Measurements from ENCODE around the gene IER5L.

IER5L gene

DNA sequence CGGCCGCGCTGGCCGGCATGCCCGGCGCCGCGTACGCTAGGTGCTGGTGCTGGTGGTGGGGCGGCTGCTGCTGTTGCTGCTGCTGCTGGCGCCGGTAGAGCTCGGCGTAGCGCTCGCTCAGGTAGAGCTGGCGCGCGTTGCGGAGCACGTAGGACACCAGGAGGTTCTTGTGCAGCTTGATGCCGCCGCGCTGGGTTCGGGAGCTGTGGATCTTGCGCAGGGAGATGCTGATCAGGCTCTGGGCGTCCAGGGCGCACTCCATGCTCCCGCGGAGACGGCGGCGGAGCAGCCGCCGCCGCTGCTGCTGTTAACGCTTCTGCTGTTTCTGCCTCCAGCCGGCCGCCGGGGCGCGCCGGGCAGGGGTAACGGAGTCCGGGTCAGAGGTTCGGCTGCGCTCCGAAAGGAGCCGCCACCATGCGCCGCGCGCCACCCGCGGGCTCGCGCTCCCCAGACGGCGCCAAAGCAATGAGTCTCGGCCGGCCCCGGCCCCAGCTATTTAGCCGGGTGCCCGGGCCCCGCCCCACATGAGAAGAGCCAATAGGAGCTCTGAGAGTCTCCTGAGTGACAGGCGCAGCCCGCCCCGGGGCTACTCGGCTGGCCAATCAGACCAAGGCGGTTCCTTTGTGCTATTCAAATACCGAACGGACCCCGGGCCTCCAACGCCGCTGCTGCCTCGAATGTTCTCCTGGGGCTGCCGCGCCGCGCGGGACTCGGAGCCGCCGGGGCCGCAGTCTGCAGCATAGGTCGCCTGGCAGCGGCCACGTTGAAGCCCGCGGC, at the start of gene IER5L:
IER5L (minus strand) TSS at position 471 of the 777 bp plus-strand sequence; CDS start at position 262, 209 bp downstream.
- peak; percentile 73 for DNase-seq

DNA sequence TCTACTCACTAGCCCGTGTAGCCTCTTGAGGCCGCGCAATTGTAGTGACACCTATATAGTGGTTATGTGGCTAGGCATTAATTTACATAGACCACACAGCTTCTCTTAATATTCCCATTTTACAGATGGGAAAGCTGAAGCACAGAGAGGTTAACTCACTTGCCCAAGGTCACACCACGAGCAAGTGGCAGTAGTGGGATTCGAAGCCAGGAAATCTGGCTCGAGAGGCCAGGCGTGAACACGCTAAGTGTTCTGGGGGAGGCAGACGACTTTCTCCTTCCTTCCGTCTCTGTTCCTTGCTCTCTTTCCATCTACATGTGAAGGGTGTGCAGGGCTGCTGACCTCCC, 49.8 kb upstream of the IER5L start:
- no peak for DNase-seq

DNA sequence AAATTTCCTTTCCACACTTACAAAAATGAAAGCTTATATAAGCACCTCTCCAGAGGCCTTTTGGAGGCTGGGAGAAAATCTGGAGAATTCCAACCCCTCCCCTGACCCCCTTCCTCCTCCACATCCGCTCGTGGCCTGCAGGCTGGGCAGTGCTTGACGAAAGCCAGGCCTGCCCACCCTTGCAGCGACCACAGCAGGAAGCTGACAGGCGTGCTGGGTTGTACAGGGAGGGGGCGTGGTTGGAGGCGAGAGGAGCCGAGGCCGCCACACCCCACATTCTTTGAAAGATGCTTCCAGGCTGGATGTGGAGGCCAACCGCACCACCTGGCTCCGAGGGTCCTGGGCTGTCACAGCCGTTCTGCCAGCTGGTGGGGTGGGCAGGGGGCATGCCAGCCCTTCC, 47.8 kb upstream of the IER5L start:
- no peak for DNase-seq

DNA sequence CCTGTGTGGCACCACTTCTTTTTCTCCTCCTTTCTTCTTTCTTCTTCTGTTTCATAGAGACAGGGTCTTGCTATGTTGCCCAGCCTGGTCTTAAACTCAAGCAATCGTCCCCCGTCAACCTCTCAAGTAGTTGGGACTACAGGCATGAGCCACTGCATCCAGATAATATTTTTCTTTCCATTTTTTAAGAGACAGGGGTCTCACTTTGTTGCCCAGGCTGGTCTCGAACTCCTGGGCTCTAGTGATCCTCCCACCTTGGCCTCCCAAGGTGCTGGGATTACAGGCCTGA, 47.4 kb upstream of the IER5L start:
- DNase-seq = no peak

DNA sequence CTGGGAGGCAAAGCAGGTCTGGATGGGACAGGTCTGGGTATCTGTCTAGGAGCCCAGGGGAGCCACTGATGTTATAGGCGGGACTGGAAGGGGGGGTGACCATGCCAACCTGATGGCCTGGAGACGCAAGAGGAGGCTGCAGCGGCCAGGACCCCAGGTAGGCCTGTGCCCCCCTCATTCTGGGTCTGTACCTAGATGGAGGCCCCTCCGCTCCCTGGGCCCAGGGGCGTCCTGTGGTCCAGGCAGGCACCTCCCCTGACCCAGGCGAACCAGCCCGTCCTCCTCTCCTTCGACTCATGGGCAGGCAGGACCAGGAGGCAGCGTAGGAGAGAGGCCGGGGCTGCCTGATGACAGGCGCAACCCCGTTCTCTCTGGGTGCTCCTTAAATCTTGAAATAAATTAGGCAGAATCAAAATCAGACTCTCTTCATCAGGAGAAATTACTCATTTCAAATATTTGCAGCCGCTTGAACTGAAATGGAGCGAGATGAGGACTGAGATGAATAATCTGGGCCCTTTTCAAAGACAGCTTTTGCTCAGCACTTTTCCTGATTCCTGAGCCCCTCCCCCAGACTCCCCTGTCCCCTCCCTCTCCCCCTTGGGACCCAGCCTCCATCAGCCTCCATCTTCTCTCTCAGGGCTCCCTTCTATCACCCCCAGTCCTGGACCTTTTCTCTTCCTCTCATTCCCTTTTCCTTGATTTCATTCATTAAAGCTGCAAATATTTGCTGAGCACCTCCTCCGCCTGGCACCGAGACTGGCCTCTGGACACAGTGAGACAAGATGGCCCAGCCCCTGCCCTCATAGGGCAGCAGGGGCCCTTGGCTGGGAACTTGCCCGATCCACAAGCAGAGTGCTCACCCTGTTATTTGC, 46.8 kb upstream of the IER5L start:
- DNase-seq = no peak

DNA sequence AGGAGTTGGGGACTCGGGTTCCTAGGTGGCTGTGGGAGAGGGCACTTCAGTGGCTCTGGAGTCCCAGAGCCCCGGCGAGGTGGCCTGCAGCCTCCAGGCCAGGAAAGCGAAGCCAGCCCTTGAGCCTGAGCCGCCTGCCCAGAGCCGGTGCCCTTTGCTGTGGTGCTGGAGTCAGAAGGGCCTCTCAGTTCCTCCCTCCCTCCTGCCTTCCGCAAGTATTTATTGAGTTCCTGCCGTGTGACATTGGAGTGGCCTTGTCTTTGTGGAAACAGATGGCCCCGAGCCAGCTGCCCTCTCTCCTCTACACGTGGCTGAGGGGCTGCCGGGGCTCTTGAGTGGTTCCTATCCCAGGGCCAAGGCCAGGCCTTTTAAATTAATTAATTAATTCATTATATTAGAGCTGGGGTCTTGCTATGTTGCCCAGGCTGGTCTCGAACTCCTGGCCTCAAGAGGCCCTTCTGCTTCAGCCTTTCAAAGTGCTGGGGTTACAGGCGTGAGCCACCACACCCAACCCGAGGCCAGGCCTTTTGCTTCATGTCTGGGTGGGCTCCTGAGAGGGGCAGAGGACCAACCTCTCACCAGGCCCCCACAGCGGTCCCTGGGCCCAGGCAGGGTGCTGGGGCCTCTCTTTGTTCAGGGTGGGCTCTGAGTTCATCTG, 45.6 kb upstream of the IER5L start:
- DNase-seq = no peak

DNA sequence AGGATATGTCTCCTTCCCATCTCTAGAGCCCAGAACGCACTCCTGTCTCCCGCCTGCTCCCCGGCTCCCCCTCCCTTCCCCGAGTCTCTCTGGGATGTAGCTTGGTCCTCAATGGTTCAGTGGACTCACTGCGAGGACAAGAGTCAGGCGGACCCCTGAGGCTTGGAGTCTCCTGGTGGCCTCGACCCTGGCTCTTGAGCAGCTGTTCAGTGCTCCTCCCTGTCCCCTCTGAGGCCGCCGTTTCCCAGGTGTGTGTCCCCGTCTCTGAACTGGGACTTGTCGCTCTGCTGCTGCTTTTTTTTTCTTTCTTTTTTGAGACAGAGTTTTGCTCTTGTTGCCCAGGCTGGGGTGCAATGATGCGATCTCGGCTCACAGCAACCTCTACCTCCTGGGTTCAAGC, 44.8 kb upstream of the IER5L start:
- no peak for DNase-seq

DNA sequence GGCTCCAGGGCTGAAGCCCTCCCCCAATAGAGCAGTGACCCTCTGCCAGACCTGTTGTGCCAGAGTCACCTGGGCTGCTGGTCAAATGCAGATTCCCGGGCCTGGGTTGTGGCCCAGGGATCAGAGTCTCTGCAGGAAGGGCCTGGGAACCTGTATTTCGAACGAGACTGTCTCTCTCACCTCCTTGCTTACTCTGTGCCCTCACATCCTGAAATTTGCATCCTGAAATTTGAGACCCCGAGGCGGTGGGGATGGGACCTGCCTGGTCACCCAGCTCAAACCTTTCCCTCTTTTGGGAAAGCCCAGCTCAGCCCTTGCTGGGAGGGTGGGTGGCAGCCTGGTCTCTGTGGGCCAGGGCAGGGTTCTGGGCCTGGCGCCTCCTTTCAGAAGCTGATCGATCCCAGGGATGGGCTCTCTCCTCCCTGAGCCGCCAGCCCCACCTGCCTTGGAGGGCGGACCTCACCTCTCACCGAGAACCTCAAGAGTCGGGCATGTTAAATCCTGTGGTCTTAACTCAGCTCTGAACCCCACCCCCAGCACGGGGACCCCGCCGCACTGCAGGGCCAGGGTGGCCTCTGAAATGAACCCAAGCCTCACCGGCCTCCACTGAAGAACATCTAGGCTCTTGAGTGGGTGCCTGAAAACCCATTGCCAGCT, 44.0 kb upstream of the IER5L start:
- DNase-seq = no peak

DNA sequence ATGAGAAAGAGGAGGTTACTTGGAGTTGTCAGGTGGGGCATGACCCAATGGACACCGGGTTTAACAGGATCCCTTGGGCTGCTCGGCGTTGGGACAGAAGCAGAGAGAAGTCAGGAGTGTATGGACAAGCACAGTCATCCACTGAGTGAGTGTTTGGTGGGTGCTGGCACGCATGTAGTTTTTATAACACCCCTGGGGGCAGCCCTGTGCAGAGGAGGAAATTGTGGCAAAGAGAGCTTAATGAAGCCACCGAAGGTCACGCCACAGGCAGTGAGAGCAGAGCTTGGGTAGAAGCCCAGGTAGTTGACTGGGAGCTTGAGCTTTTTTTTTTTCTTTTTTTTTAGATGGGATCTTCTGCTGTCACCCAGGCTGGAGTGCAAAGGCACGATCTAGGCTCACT, 43.2 kb upstream of the IER5L start:
- no peak for DNase-seq

DNA sequence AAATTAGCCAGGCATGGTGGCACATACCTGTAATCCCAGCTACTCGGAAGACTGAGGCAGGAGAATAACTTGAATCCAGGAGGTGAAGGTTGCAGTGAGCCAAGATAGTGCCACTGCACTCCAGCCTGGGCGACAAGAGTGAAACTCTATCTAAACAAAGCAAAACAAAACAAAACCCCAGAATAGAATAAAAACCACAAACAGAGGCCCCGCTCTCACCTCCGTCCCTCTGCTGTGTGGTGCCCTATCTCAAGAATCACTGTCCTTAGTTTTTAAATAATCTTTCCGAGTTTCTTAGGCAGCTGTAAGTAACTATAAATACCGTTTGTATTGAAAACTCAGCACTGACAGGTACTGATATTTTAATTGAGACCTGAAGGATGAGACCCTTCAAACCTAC, 42.7 kb upstream of the IER5L start:
- DNase-seq = no peak

DNA sequence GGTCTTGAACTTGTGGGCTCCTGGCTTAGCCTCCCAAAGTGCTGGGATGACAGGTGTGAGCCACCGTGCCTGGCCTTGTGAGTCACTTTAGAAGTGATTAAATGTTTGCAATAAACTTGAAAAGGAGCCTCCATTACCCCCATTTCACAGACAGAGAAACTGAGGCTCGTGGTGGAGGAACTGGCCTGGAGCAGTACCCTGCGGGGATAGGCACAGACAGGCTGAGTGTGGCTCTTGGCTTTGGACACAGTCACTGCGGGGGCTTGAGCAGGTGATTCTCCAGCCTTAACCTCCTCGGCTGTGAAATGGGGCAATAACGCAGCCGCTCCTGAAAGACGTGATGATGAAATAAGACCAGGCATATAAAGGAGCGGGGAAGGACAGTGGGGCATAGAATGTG, 40.9 kb upstream of the IER5L start:
- DNase-seq = no peak

DNA sequence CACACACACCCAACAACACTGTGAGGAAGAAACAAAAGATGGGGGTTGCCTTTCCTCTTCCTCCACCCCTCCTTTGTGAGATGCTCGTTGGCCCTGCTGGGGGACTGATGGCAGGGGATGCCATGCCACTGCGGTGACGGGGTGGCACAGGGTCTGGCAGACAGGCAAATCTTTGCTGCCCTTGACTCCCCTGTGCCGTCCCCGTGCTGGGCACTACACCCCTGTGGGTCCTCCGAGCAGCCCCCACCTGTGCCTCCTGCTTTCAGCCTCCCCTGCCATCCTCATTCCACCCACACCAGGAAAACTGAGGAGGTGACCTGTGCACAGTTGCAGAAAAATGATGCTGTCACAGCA, 40.2 kb upstream of the IER5L start:
- DNase-seq = no peak

DNA sequence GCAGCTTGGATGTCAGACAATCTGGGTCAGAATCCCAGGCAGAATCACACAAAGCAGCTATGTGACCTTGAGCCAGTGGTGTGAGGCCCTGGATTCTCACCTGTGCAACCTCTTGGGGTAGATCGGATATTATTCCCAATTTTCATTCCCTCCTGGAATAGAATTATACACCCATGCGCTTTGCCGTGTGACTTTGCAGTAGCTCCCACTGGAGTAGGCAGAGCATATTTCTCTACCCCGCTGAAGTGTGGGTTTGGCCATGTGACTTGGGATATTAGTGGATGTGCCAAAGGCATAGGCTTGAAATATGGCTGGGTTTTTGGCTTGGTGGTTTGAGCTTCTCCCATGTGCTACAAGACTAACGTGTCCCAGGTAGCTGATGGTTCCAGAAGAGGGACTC, 35.5 kb upstream of the IER5L start:
- DNase-seq = no peak

DNA sequence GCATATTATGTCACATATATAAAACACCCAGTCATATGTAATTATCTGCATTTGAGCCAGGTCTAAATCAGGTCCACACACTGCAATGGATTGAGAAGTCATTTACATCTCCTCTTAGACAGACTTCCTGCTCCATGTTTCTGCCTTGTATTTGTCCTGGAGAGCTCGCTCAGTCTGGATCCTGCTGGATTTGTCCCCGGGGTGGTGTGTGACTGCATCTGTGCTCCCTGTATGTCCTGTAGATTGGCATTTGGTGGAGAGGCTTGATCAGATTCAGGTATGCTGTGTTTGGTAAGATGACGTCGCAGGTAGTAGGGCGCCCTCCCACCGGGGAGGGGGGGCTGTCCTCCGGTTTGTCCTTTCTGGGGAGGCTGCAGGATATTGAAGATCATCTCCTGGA, 33.6 kb upstream of the IER5L start:
- no peak for DNase-seq

DNA sequence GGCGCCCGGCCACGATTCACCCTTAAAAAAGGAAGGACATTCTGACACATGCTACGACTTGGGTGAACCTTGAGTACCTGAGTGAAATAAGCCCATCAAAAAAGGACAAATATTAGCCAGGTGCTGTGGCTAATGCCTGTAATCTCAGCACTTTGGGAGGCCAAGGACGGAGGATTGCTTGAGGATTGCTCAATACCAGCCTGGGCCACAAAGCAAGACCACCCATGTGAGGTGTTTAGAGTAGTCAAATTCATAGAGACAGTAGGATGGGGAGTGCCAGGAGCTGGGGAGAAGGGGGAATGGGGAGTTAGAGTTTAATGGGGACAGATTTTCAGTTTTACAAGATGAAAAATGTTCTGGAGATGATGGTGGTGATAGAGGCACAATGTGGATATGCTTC, 32.1 kb upstream of the IER5L start:
- no peak for DNase-seq

DNA sequence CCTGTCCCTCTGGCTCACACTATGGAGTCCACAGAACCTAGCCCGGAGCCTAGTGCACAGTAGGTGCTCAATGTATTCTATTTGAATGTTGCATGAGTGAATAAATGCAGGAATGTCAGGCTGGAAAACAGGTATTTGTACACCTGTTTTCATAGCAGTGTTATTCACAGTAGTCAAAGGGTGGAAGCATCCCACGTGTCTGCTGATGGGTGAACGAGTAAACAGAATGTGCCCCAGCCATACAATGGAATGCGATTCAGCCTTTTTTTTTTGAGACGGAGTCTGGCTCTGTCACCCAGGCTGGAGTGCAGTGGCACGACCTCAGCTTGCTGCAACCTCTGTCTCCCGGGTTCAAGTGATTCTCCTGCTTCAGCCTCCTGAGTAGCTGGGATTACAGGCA, 31.5 kb upstream of the IER5L start:
- no peak for DNase-seq

DNA sequence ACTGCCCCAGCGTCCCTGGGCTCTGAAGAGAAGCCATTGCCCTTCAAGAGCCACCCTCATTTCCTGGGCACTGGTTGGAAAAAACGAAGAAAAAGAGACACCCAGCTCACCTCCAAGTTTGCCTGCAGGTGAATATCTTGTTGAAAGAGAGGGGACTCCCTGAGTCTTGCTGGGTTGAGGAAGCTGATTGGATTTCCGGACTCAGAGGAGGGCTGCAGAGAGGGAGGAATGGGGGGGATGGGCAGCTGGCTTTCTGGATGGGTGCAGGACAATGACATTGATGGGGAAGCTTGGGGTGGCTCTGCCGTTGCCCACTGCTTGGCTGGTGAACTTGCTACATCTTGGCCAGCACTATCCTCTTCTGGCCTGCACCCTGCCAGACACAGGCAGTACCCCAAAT, 31.0 kb upstream of the IER5L start:
- DNase-seq = no peak

DNA sequence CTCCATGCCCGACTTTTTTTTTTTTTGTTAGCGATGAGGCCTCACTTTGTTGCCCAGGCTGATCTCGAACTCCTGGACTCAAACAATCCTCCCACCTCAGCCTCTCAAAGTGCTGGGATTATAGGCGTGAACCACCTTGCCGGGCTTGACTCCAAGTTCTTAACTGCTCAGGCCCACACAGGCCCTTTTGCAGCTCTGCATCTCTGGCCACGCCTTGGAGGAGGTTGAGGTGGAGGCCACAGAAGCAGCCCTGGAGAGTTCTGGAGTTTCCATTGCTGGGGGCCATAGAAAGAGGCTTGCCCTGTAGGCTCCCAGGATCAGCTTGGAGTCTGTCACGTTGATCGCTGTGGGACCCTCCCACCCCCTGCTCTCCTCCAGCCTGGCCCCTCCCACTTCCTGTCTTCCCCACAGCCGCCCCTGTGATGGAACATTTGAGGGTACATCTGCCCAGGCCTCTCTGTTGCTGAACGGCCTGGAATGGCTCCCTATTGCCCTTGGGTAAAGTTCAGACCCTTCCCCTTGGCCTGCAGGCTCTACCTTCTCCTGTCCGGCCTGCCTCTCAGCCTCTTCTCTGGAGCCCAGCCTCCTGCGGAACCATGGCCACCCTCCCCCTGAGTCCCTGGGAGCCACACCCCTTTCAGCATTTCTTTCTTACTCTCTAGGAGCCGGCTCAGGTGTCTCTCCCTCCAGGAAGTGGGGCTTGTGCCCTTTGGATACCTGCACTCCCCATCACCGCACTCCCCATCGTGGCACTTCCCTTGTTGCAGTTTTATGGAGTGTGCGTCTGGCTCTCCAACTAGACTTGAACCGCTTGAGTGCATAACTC, 30.4 kb upstream of the IER5L start:
- DNase-seq = no peak

DNA sequence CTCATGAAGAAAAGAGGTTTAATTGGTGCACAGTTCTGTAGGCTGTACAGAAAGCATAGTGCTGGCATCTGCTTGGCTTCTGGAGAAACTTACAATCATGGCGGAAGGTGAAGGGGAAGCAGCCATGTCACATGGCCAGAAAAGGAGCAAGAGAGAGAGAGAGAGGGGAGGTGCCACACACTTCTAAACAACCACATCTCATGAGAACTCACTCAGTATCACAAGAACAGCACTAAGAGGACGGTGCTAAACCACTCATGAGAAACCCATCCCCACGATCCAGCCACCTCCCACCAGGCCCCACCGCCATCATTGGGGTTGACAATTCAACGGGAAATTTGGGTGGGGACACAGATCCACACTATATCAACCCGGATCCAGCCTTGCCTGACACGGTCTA, 28.8 kb upstream of the IER5L start:
- DNase-seq = no peak

DNA sequence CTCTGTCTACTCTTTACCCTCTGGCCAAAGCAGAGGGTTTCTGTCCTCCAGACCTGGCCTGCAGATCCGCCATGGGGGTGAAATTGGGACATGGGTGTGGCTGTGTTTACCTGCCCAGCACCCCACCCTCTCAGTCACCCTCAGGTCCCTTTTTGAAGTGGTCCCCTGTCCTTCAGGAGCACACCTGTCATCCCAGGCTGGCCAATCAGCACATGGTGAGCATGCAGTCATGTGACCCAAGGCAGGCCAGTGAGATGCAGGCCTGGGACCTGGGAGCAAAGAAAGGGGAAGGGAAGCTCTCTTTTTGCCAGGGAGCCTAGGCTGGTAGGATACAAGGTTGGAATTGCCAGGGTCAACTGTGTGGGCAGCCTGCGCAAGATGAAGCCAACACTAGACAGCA, 28.3 kb upstream of the IER5L start:
- no peak for DNase-seq

DNA sequence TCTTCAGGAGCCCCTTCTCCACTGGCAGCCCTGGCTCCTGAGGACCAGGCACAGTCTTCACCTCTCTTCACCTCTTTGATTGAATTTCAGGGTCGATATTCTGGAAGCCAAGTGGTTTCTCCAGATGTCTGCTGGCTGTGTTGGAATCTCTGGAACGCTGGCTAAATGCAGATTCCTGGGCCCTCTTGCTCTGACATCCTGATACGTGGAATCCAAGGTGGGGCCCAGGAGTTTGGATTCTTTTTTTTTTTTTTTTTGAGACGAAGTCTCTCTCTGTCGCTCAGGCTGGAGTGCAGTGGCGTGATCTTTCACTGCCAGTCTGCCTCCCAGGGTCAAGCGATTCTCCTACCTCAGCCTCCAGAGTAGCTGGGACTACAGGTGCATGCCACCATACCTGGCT, 26.8 kb upstream of the IER5L start:
- DNase-seq = no peak

DNA sequence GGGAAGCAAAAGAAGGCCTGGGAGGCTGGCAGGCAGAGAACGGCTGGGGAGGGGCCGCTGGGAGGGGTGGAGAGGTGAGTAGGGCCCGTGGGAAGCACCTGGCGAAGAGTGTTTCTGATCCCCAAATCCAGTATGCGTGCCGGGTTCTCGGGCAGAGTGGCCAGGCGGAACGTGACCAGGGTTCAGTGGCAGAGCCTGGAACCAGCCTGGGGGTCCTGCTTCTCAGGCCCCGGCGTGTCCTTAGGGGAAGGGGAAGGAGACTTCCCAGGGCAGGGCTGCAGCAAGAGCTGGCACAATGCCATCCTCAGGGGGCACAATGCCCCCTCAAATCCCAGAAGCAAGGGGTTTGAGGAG, 25.5 kb upstream of the IER5L start:
- no peak for DNase-seq

Data from NCI-H1048 (cell line).